Measurements from ENCODE around the gene COPG2.

- TF ChIP-seq CTCF (IDR thresholded peaks at IDR 0.05; ENCODE audit: low read depth, low read length) (no peak), EZH2phosphoT487 (IDR thresholded peaks at IDR 0.05; ENCODE audit: low read depth) (no peak)
These were observed 3.6 kb upstream of the COPG2 start for GRCh38 chr7:130672146-130672545.
